Right lobe of liver (tissue), 6 donors: ENCODE measurements around the gene RPL18. TPM values are rescaled to one million over a fixed set of nuclear protein-coding genes. Genes with fewer than 3 reads are reported as not detected.

Experiments
- ATAC-seq, 4 donors: fragments of 200-7000 bp; cut with Tn5 transposase; one replicate each; pipeline ENCODE4 v1.9.1; 2020; ENCODE audit warnings: mild to moderate bottlenecking in 4 of 4, moderate library complexity in 4 of 4
- DNase-seq, 3 donors: peaks; one replicate each; pipeline ENCODE4 v3.0.0-alpha.2; 2020
- H3K27ac ChIP-seq, 3 donors: fragments of 200-600 bp; one replicate each; pipeline ENCODE4 v1.8.0; 2022
- H3K27me3 ChIP-seq, 2 donors: fragments of 200-600 bp; one replicate each; pipeline ENCODE4 v1.8.0; 2022
- H3K36me3 ChIP-seq, 4 donors: fragments of 200-600 bp; sonication (generic) in 1 of 4; one replicate each; pipeline versions ENCODE4 v1.5.1 to v1.8.0; 2017 to 2022; ENCODE audit warnings: control low read depth in 1 of 4
- H3K4me1 ChIP-seq, 4 donors: fragments of 200-600 bp; sonication (generic) in 1 of 4; one replicate each; pipeline versions ENCODE4 v1.5.1 to v1.8.0; 2017 to 2022; ENCODE audit warnings: control low read depth in 1 of 4
- H3K4me3 ChIP-seq, 3 donors: fragments of 200-600 bp; one replicate each; pipeline ENCODE4 v1.8.0; 2022
- H3K9me3 ChIP-seq, 4 donors: fragments of 200-600 bp; sonication (generic) in 1 of 4; one replicate each; pipeline versions ENCODE4 v1.5.1 to v1.8.0; 2017 to 2022; ENCODE audit warnings: control low read depth in 1 of 4
- CTCF ChIP-seq, 4 donors: fragments of 200-600 bp in 3 of 4; fragments of 450-650 bp in 1 of 4; IDR thresholded peaks; one replicate each; pipeline versions ENCODE4 v1.5.1 to v1.8.0; 2016 to 2022; ENCODE audit warnings: antibody characterized with exemption in 4 of 4, mild to moderate bottlenecking in 2 of 4
- POLR2A ChIP-seq: fragments of 450-650 bp; IDR thresholded peaks from one replicate; pipeline ENCODE4 v1.6.1; 2017; ENCODE audit warnings: antibody characterized with exemption, mild to moderate bottlenecking
- WGBS: methylation state at CpG from one replicate; pipeline ENCODE4 v1.1.6; 2018; ENCODE audit warnings: low coverage, low lambda C conversion rate; ENCODE audit not compliant: insufficient coverage; ENCODE audit errors: missing lambda C conversion rate; 5-methylcytosine and 5-hydroxymethylcytosine counted together
- intact Hi-C, 2 donors: fragments of 100-400 bp; cut with DNase I; formaldehyde crosslinking; loops; one replicate each; pipeline versions ENCODE4 v1.11.2 to v1.14.1; 2022
- total RNA-seq, 6 experiments: library from RNA; depleted of rRNA in 2 of 6; stranded (reverse); fragments of >200 nt in 2 of 6; fragmentation: NEBNext Ultra II Directional in 3 of 6; extraction: Animal tissue kit (Norgen Biotek cat#: 25700) in 3 of 6; gene quantifications; one replicate each; pipeline versions ENCODE4 v1.1.0 to v1.2.4, GENCODE V29; 2016 to 2023
- donor health status: DM: no; HTN: yes; CAD: no.
- donor health status: DM: no; HTN: no; CAD: no.
- donor health status: DM: no; HTN: no; CAD: no.
- donor health status: DM: no; HTN: yes; CAD: no.
- donor health status: DM: no; HTN: yes; CAD: no.

Gene RPL18
- total RNA-seq, 6 experiments from 2014 or later, result 355 to 867 (median 385) TPM

GRCh38 chr19:48616041-48616436, 2.9 kb downstream of the RPL18 start:
- Histone ChIP-seq H3K27ac (no peak overlapping the region), H3K9me3 (no peaks in the 10 kb centered on the region), H3K4me1 (peaks cover 0 to 26% (median 11%) of the 10 kb centered on the region in 4 donors), H3K4me3 (no peak overlapping the region), H3K36me3 (peaks cover 0 to 28% (median 16%) of the 10 kb centered on the region in 4 donors), H3K27me3 (no peaks in the 10 kb centered on the region)
- intact Hi-C loops, result no loop called here
- TF ChIP-seq CTCF (IDR thresholded peaks at IDR 0.05), result no peak
- TF ChIP-seq POLR2A, result no peak
- no peak for DNase-seq
- no peak for ATAC-seq
- WGBS, result 63% methylated on average over 3 of the region's 16 CpGs

- Histone ChIP-seq H3K9me3 (no peaks in the 10 kb centered on the region), H3K4me3 (no peak overlapping the region), H3K36me3 (peaks cover 0 to 28% (median 16%) of the 10 kb centered on the region in 4 donors), H3K27ac (no peak overlapping the region), H3K4me1 (peaks cover 0 to 26% (median 11%) of the 10 kb centered on the region in 4 donors), H3K27me3 (no peaks in the 10 kb centered on the region)
- DNase-seq (no peak), ATAC-seq (no peak)
- no peak for TF ChIP-seq POLR2A
- TF ChIP-seq CTCF (IDR thresholded peaks at IDR 0.05), result no peak
- intact Hi-C loops, result no loop called here
- 59% methylated on average over 5 of the region's 19 CpGs for WGBS
These were observed 3.5 kb downstream of the RPL18 start for GRCh38 chr19:48615231-48616040.

GRCh38 chr19:48614436-48615230, 4.3 kb downstream of the RPL18 start, which contains the start of gene FAM83E:
Gene FAM83E, minus strand, starts transcription at chr19:48615076. Its CDS starts 1,704 bp downstream, at chr19:48613372.
- intact Hi-C loops, result no loop called here
- peaks cover 0 to 28% (median 16%) of the 10 kb centered on the region in 4 donors for H3K36me3 ChIP-seq
- WGBS, result 73% methylated on average over 18 of the region's 31 CpGs
- DNase-seq (no peak), ATAC-seq (no peak)
- no peaks in the 10 kb centered on the region for H3K27me3 ChIP-seq
- peaks cover 0 to 21% (median 8%) of the 10 kb centered on the region in 4 donors for H3K4me1 ChIP-seq
- no peaks in the 10 kb centered on the region for H3K9me3 ChIP-seq
- no peak within 1 kb of the TSS for H3K4me3 ChIP-seq
- no peak within 1 kb of the TSS for H3K27ac ChIP-seq
- TF ChIP-seq POLR2A (no peak), CTCF (IDR thresholded peaks at IDR 0.05) (no peak)

- WGBS, result 67% methylated on average over 9 of the region's 13 CpGs
- DNase-seq, result no peak
- no peak for TF ChIP-seq POLR2A
- TF ChIP-seq CTCF (IDR thresholded peaks at IDR 0.05), result no peak
- H3K36me3 ChIP-seq, result peaks cover 0 to 28% (median 16%) of the 10 kb centered on the region in 4 donors
- H3K4me3 ChIP-seq, result no peak overlapping the region
- no peaks in the 10 kb centered on the region for H3K27me3 ChIP-seq
- H3K27ac ChIP-seq, result no peak overlapping the region
- H3K4me1 ChIP-seq, result peaks cover 0 to 21% (median 8%) of the 10 kb centered on the region in 4 donors
- no peak for ATAC-seq
- intact Hi-C loops, result no loop called here
- H3K9me3 ChIP-seq, result no peaks in the 10 kb centered on the region
These were observed 5.0 kb downstream of the RPL18 start for GRCh38 chr19:48613852-48614435.
